ENCODE results near the gene DGKI. TPM values are rescaled to one million over a fixed set of nuclear protein-coding genes. Genes with fewer than 3 reads are reported as not detected.

The DGKI gene
- total and polyA plus RNA-seq, 2 donors (not counting 1 experiment from before 2014, with no cell fraction given), result not detected

GRCh38 chr7:137469191-137469811 is 377.5 kb downstream of the DGKI start:
- H3K27ac Mint-ChIP-seq, result no peak overlapping the region
- Histone ChIP-seq H3K36me3 (replicated peaks in 1 of 2; ENCODE audit: control extremely low read depth in 1 of 2, control insufficient read depth in 1 of 2, extremely low read depth in 1 of 2, insufficient read depth in 2 of 2, low read length in 1 of 2) (no peaks in the 10 kb centered on the region), H3K79me2 (ENCODE audit: control insufficient read depth, insufficient read depth, low read length) (no peaks in the 10 kb centered on the region), H3K4me2 (replicated peaks; ENCODE audit: low read depth, low read length, poor library complexity, severe bottlenecking) (no peak overlapping the region), H3K9ac (ENCODE audit: low read length) (no peak overlapping the region), H3K4me3 (ENCODE audit: control extremely low read depth in 1 of 5, extremely low read depth in 1 of 5, insufficient read depth in 1 of 5, low read depth in 2 of 5, low read length in 4 of 5) (no peak overlapping the region), H3K9me3 (ENCODE audit: control extremely low read depth in 1 of 3, control insufficient read depth in 2 of 3, insufficient read depth in 1 of 3, low read length in 2 of 3) (no peaks in the 10 kb centered on the region), H3K4me1 (ENCODE audit: control insufficient read depth in 2 of 2, insufficient read depth in 2 of 2, low read length in 2 of 2) (no peaks in the 10 kb centered on the region), H3K27me3 (replicated peaks in 1 of 4; ENCODE audit: control extremely low read depth in 1 of 4, control insufficient read depth in 3 of 4, insufficient read depth in 4 of 4, low read length in 3 of 4) (no peaks in the 10 kb centered on the region), H4K20me1 (ENCODE audit: control insufficient read depth, insufficient read depth, low read length, poor library complexity, severe bottlenecking) (no peaks in the 10 kb centered on the region), H2AFZ (ENCODE audit: insufficient read depth, low read depth, low read length, poor library complexity, severe bottlenecking) (no peak overlapping the region), H3K27ac (ENCODE audit: low read length in 2 of 2) (no peak overlapping the region)
- no peaks in the 10 kb centered on the region for H3K27me3 Mint-ChIP-seq
- WGBS (ENCODE audit: insufficient coverage), result 68% methylated on average over 2 of the region's 5 CpGs
- CTCF ChIA-PET, result no interaction called here
- H3K4me3 Mint-ChIP-seq, result no peak overlapping the region
- intact Hi-C loops (cut with micrococcal nuclease), result no loop called here
- H3K4me1 Mint-ChIP-seq, result no peaks in the 10 kb centered on the region
- H3K9me3 Mint-ChIP-seq (ENCODE audit: insufficient read depth), result no peaks in the 10 kb centered on the region
- POLR2A ChIA-PET, result no interaction called here
- no peak for DNase-seq
- ATAC-seq (ENCODE audit: low read depth), result no peak
- TF ChIP-seq EZH2 (IDR thresholded peaks at IDR 0.05; ENCODE audit: borderline replicate concordance, insufficient read depth, low read depth, low read length, poor library complexity, severe bottlenecking), result no peak
- TF ChIP-seq CTCF (IDR thresholded peaks at IDR 0.05), result no peak

- no peak overlapping the region for H3K9ac ChIP-seq (ENCODE audit: low read length)
- no peak for TF ChIP-seq CTCF (IDR thresholded peaks at IDR 0.05)
- TF ChIP-seq EZH2 (IDR thresholded peaks at IDR 0.05; ENCODE audit: borderline replicate concordance, insufficient read depth, low read depth, low read length, poor library complexity, severe bottlenecking), result no peak
- H3K27ac ChIP-seq (ENCODE audit: low read length in 2 of 2), result no peak overlapping the region
- H3K79me2 ChIP-seq (ENCODE audit: control insufficient read depth, insufficient read depth, low read length), result no peaks in the 10 kb centered on the region
- H3K4me2 ChIP-seq (replicated peaks; ENCODE audit: low read depth, low read length, poor library complexity, severe bottlenecking), result no peak overlapping the region
- H3K36me3 ChIP-seq (replicated peaks in 1 of 2; ENCODE audit: control extremely low read depth in 1 of 2, control insufficient read depth in 1 of 2, extremely low read depth in 1 of 2, insufficient read depth in 2 of 2, low read length in 1 of 2), result no peaks in the 10 kb centered on the region
- DNase-seq (no peak), ATAC-seq (ENCODE audit: low read depth) (no peak)
- H3K27me3 ChIP-seq (replicated peaks in 1 of 4; ENCODE audit: control extremely low read depth in 1 of 4, control insufficient read depth in 3 of 4, insufficient read depth in 4 of 4, low read length in 3 of 4), result no peaks in the 10 kb centered on the region
- Mint-ChIP-seq H3K27me3 (no peaks in the 10 kb centered on the region), H3K27ac (no peak overlapping the region), H3K9me3 (ENCODE audit: insufficient read depth) (no peaks in the 10 kb centered on the region), H3K4me1 (no peaks in the 10 kb centered on the region), H3K4me3 (no peak overlapping the region)
- POLR2A ChIA-PET, result no interaction called here
- CTCF ChIA-PET, result interaction anchor here (0.6 kb wide), 1 partner anchor 8 kb away, joined by 3 read pairs; no protein-coding TSS in a partner anchor
- H3K9me3 ChIP-seq (ENCODE audit: control extremely low read depth in 1 of 3, control insufficient read depth in 2 of 3, insufficient read depth in 1 of 3, low read length in 2 of 3), result no peaks in the 10 kb centered on the region
- no peak overlapping the region for H2AFZ ChIP-seq (ENCODE audit: insufficient read depth, low read depth, low read length, poor library complexity, severe bottlenecking)
- no peaks in the 10 kb centered on the region for H3K4me1 ChIP-seq (ENCODE audit: control insufficient read depth in 2 of 2, insufficient read depth in 2 of 2, low read length in 2 of 2)
- H3K4me3 ChIP-seq (ENCODE audit: control extremely low read depth in 1 of 5, extremely low read depth in 1 of 5, insufficient read depth in 1 of 5, low read depth in 2 of 5, low read length in 4 of 5), result no peak overlapping the region
- intact Hi-C loops (cut with micrococcal nuclease), result no loop called here
- H4K20me1 ChIP-seq (ENCODE audit: control insufficient read depth, insufficient read depth, low read length, poor library complexity, severe bottlenecking), result no peaks in the 10 kb centered on the region
- 67% methylated on average over 2 of the region's 5 CpGs for WGBS (ENCODE audit: insufficient coverage)
Measured at GRCh38 chr7:137462847-137463246, 383.9 kb downstream of the DGKI start.

Measured in B cell (primary cell).